GM19397 (cell line): Measurements from ENCODE around the gene SLC41A3.
"Not testable (repeated sequence)": the region's sequence is repeated elsewhere in the genome, so short reads cannot be mapped to it uniquely, and the experiment has no call there.

Source experiments
- ATAC-seq: cut with Tn5 transposase; IDR thresholded peaks from one replicate; pipeline ENCODE4 v1.9.1; 2021; ENCODE audit warnings: mild to moderate bottlenecking, moderate library complexity; ENCODE audit not compliant: unreplicated experiment

Gene SLC41A3

GRCh38 chr3:126056088-126056487 is 27.8 kb downstream of the SLC41A3 start:
- no peak for ATAC-seq

GRCh38 chr3:126054870-126055269 is 29.1 kb downstream of the SLC41A3 start:
- no peak for ATAC-seq

GRCh38 chr3:126053949-126054569 is 29.9 kb downstream of the SLC41A3 start:
- ATAC-seq = no peak

GRCh38 chr3:126053513-126053912 is 30.4 kb downstream of the SLC41A3 start:
- ATAC-seq = no peak

- no peak for ATAC-seq
These were observed 31.5 kb downstream of the SLC41A3 start for GRCh38 chr3:126052196-126053058.

- ATAC-seq = no peak
These were observed 32.2 kb downstream of the SLC41A3 start for GRCh38 chr3:126051741-126052140.

- no peak for ATAC-seq
These were observed 32.7 kb downstream of the SLC41A3 start for GRCh38 chr3:126051234-126051633.

- ATAC-seq = no peak
These were observed 33.3 kb downstream of the SLC41A3 start for GRCh38 chr3:126050626-126051025.

GRCh38 chr3:126050050-126050392 is 33.9 kb downstream of the SLC41A3 start:
- ATAC-seq = no peak

- no peak for ATAC-seq
These were observed 34.5 kb downstream of the SLC41A3 start for GRCh38 chr3:126049289-126050049.

- ATAC-seq = no peak
These were observed 43.5 kb downstream of the SLC41A3 start for GRCh38 chr3:126040386-126040785.

- ATAC-seq = no peak
These were observed 44.1 kb downstream of the SLC41A3 start for GRCh38 chr3:126039870-126040269.

- not testable (repeated sequence) for ATAC-seq
These were observed 45.1 kb downstream of the SLC41A3 start for GRCh38 chr3:126038791-126039190.

- no peak for ATAC-seq
These were observed 47.8 kb downstream of the SLC41A3 start for GRCh38 chr3:126036056-126036549.

GRCh38 chr3:126035362-126036050 is 48.4 kb downstream of the SLC41A3 start:
- ATAC-seq = no peak

- no peak for ATAC-seq
These were observed 49.2 kb downstream of the SLC41A3 start for GRCh38 chr3:126034481-126035361.

GRCh38 chr3:126033765-126034164 is 50.2 kb downstream of the SLC41A3 start:
- no peak for ATAC-seq

GRCh38 chr3:126033051-126033745 is 50.7 kb downstream of the SLC41A3 start:
- no peak for ATAC-seq

GRCh38 chr3:126031981-126032471 is 51.9 kb downstream of the SLC41A3 start:
- no peak for ATAC-seq
